HG03095 (cell line): ENCODE data around the gene PBX1.
"Not testable (repeated sequence)": the region's sequence is repeated elsewhere in the genome, so short reads cannot be mapped to it uniquely, and the experiment has no call there.

Source experiments
- ATAC-seq: cut with Tn5 transposase; IDR thresholded peaks from one replicate; pipeline ENCODE4 v1.9.1; 2021; ENCODE audit warnings: moderate library complexity; ENCODE audit not compliant: unreplicated experiment

Gene PBX1

GRCh38 chr1:164637461-164638375 is 78.7 kb downstream of the PBX1 start:
- ATAC-seq = no peak

DNA sequence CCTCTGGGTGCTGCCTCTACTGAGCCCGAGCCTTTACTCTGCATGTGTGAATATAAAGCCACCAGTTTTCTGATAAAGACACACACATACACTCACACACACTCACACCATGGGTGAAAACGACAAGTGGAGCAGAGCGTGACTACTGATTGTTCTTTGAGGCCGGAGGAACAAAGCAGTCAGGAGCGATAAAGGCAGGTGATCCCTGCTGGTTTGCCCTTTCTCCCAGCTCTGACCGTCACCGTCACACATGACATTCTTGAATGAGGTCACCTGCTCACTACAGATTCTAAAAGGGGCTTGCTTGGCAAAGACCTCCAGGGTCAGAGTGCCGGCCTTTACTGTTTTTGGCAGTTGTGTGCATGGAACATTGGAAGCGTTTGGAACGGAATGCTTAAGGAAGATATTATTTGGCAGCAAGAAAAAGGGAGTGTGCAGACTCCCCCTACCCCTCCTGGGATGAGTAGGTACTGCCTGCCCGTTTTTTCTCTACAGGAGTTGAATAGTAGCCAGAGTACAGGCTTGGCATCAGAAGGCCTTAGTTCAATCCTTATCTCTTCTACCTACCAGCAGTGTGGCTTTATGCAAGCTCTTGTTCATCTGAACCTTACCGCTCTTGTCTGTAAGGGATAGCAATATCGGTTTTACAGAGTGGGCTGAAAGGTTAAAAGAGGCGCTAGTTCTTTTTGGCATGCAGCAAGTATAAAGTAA is 79.7 kb downstream of the PBX1 start:
- ATAC-seq = no peak

- no peak for ATAC-seq
Observed at GRCh38 chr1:164640686-164641352, 81.8 kb downstream of the PBX1 start.

DNA sequence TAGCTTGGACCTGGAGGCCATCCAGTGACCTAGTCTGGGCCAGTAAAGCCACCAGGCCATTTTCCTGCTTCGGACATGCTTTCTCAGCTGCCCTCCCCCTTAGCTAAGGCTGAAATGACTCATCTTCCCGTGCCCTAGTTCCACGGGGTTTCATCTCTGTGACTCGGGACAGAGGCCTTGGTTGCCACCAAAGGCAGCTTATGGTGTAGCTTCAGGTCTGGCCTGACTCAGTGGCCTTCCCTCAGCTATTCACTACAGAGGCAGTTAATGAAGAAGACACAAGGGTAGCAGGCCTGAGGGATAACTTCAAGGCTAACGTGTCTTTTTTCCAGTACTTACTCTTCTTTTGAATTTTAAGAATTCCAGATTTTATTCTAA is 82.4 kb downstream of the PBX1 start:
- no peak for ATAC-seq

DNA sequence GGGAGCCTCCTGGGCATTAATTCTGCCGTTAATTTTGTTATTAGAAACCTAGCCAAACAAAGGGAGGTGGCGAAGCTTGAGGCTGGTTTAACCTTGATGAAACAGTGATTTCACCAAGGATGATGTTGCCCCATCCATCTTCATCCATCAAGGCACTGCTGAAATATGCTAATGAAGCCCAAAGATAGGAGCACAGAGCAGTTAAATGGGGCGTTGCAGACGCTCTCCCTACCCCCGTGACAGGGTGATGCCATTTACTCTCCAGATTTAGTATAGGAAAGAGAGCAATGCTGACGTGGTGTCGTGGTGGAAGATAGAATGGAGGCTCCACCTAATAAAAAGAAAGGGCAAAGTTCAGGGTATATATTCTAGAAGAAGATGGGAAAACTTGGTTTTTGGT is 84.0 kb downstream of the PBX1 start:
- ATAC-seq = no peak

- ATAC-seq = no peak
Observed at GRCh38 chr1:164644268-164644667, 85.3 kb downstream of the PBX1 start.

DNA sequence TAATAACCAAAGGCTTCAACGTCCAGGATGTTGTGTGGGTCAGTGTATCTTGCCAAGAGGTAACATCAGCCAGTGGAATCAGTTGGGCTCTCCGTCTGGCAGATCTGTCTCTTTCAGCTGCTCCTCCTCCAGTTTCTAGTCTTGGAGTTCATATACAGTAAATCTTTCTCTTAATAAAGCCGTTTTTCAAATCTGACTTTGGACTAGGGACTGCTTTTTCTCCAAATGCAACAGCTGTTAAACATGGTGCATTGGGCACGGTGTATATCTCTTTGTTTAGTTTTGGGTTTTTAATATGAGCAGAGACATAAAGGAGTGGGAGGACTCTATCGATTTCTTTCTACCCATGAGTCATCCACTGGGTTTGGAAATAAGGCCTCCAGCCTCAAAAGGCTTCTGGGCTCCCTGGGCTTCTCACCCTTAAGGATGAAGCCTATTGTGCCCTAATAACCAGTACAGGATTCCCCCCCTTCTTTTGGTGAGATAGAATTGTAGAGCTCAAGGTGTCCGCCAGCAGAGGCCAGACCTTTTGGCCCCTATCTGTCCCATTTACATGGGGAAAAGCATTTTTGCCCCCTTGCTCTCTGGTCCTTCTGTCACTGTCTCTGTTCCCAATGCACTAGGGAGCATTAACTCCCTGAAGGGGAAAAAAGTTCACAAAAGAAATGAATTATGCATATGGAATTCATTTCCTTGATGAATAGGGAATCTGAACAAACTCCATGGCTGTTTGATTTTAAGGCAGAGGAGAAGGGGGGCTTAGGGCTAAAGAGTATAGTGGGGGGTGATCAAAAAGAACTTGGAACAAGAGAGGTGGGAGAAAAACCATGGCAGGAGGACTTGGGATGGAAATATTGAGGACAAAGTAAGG is 86.0 kb downstream of the PBX1 start:
- no peak for ATAC-seq

GRCh38 chr1:164645921-164646320 is 86.9 kb downstream of the PBX1 start:
- ATAC-seq = no peak

GRCh38 chr1:164647211-164647610 is 88.2 kb downstream of the PBX1 start:
- no peak for ATAC-seq

DNA sequence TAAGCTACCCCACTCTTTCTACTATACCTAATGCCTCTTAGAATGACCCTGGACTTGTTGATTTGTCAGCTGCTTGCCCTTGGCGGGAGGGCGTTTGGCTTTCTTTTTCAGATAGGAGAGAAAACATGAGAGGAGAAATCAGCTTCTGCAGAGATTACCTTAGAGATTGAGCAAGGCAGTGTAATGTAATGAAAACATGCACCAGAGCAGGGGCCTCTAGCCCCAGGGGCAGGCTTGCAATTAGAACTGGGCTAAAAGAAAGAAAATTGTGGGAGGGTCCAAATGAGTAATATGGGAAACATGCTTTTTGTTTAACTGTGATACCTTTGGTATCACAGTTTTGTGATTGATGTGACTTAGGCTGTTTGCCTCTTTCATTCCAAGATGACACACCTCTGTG is 89.7 kb downstream of the PBX1 start:
- ATAC-seq = no peak

DNA sequence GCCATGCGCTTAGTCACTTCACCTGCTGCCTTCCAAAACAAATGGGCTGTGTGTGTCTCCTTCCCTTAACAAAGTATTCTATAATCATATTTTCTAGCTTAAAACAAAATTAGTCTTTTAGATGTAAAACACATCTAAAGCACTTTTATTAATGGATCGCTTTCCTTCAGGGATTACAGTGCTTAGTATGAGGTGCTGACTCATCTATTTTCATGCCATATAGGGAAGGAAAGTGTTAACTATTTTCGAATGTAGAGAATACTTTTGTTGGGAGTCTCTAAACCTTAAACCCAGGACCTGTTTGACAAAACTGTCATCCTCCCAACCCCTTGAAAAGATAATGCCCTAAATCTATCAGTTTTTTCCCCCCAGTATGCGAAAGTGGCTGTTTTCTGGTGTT is 90.2 kb downstream of the PBX1 start:
- ATAC-seq = no peak

GRCh38 chr1:164650531-164650930 is 91.5 kb downstream of the PBX1 start:
- ATAC-seq = no peak

GRCh38 chr1:164651351-164651951 is 92.5 kb downstream of the PBX1 start:
- no peak for ATAC-seq

- not testable (repeated sequence) for ATAC-seq
Observed at GRCh38 chr1:164652969-164653368, 94.0 kb downstream of the PBX1 start.

- ATAC-seq = no peak
Observed at GRCh38 chr1:164653705-164654104, 94.7 kb downstream of the PBX1 start.

- ATAC-seq = no peak
Observed at GRCh38 chr1:164654200-164654599, 95.2 kb downstream of the PBX1 start.

DNA sequence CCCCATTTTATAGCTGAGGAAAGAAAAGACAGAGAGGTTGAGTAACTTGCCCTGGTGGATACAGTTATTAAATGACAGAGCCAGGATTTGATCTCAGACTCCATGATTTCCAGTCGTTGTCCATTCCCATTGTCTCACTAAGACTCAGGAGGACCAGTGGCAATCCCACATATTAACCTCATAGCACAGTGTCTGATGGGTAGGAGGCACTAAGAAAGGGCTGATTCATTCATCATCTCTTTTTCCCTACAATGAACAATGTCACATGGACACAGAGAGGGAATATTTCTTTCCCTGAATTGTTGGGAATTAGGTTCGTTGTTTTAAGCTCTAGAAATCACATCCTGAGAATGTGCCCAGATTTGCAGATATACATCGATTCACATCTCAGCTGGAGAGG is 99.9 kb downstream of the PBX1 start:
- no peak for ATAC-seq

DNA sequence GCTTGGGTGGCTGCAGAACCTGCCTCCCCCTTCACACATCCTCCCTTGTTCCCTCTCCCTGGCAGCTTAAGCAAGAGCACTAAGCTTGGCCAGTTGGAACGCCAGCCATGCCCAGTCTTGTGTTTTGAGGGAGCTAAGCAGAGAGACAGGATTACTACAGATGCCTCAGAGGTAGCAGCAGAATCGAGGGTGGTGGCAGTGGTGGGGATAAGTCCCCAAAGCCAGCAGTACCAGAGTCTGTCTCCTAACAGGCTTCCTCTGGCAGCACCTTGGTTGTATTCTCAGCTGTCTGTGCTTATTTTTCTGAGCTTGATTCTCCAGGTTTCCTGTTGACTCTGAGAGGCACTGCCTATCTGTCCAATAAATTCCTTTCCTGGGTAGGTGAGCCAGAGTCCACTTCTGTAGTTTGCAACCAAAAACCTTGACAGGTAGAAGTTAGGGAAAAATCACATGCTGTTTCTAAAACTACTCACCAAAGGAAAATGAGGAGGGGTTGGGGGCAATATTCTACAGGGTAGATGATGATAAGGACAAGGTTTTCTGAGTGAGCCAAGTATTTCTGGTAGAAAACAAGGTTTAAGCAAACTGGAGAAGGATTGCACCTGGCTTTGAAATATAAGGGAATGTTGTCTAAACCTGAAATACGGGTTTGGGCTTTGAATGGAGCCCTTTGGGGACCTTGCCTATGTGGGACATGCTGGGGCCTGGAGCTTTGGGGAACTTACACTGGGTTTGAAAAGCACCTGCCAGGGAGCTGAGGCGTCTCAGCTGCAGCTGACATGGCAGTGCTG is 100.8 kb downstream of the PBX1 start:
- no peak for ATAC-seq

DNA sequence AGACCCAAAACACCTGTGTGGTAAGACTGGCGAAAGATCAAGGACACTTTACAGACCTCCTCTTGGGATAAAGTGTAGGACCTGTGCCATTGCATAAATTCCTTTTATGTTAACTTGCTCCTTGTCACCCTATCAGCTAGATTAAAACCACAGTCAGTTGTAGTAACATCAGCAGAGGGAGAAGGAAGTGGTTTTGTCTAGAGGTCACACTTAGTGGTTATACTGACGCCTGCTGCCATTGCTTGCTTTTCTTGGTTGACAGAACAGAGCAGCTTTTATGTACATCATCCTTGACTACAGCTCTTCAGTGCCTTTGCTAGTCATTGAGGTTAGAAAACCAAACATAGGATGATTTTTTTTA is 101.4 kb downstream of the PBX1 start:
- peak; percentile 62 for ATAC-seq

GRCh38 chr1:164660775-164661174 is 101.8 kb downstream of the PBX1 start:
- ATAC-seq = no peak
